Chondrocyte (in vitro differentiated cells): ENCODE data around the gene GTPBP10. TPM values are rescaled to one million over a fixed set of nuclear protein-coding genes. Genes with fewer than 3 reads are reported as not detected.
A peak's percentile ranks its signal among the peaks of the same experiment; 100 is the strongest.

ENCODE experiments used
- DNase-seq: peaks from one replicate; pipeline ENCODE4 v3.0.0; 2021; ENCODE audit warnings: mixed read lengths, low spot score
- H3K27ac Mint-ChIP-seq: one replicate; pipeline ENCODE4 v1.8.0; 2021; ENCODE audit warnings: mild to moderate bottlenecking, moderate library complexity, mixed read lengths; ENCODE audit not compliant: unreplicated experiment
- H3K27me3 Mint-ChIP-seq: 2 replicates; pipeline ENCODE4 v1.8.0; 2021; ENCODE audit warnings: low read depth, mixed read lengths
- H3K36me3 Mint-ChIP-seq: 2 replicates; pipeline ENCODE4 v1.8.0; 2021; ENCODE audit warnings: low read depth, mixed read lengths
- H3K4me1 Mint-ChIP-seq: 2 replicates; pipeline ENCODE4 v1.8.0; 2021; ENCODE audit warnings: low read depth, mild to moderate bottlenecking, mixed read lengths
- H3K4me3 Mint-ChIP-seq: one replicate; pipeline ENCODE4 v1.8.0; 2021; ENCODE audit warnings: mild to moderate bottlenecking, moderate library complexity, mixed read lengths; ENCODE audit not compliant: unreplicated experiment
- H3K9me3 Mint-ChIP-seq: 2 replicates; pipeline ENCODE4 v1.8.0; 2021; ENCODE audit warnings: low read depth, mixed read lengths
- CTCF ChIP-seq: fragments of 200-600 bp; sonication (generic); IDR thresholded peaks from 2 replicates; pipeline ENCODE4 v1.5.0; 2021; ENCODE audit warnings: antibody characterized with exemption, mild to moderate bottlenecking, moderate library complexity
- total RNA-seq: library from RNA; stranded (reverse); gene quantifications from 3 replicates; pipeline ENCODE4 v1.2.1, GENCODE V29; 2021

Gene GTPBP10
- total RNA-seq, 1 donor from 2014 or later, result 14.9 TPM

- Mint-ChIP-seq H3K36me3 (peaks cover 7% of the 10 kb centered on the region), H3K27me3 (peaks cover 2% of the 10 kb centered on the region), H3K9me3 (peaks cover 11% of the 10 kb centered on the region), H3K4me1 (peaks cover 18% of the 10 kb centered on the region), H3K27ac (no peak overlapping the region), H3K4me3 (peak overlapping the region; percentile 88)
- TF ChIP-seq CTCF, result no peak
- DNase-seq, result no peak
Observed at GRCh38 chr7:90404777-90405176, 58.3 kb downstream of the GTPBP10 start.

- Mint-ChIP-seq H3K4me3 (no peak overlapping the region), H3K36me3 (peaks cover 12% of the 10 kb centered on the region), H3K27ac (no peak overlapping the region), H3K4me1 (peaks cover 18% of the 10 kb centered on the region), H3K27me3 (no peaks in the 10 kb centered on the region), H3K9me3 (no peaks in the 10 kb centered on the region)
- TF ChIP-seq CTCF, result no peak
- no peak for DNase-seq
Observed at GRCh38 chr7:90407484-90407821, 60.9 kb downstream of the GTPBP10 start.

GRCh38 chr7:90408142-90408541 lies 61.6 kb downstream of the GTPBP10 start:
- TF ChIP-seq CTCF, result no peak
- H3K36me3 Mint-ChIP-seq, result peaks cover 18% of the 10 kb centered on the region
- no peak overlapping the region for H3K4me3 Mint-ChIP-seq
- H3K9me3 Mint-ChIP-seq, result no peaks in the 10 kb centered on the region
- no peak overlapping the region for H3K27ac Mint-ChIP-seq
- H3K27me3 Mint-ChIP-seq, result no peaks in the 10 kb centered on the region
- no peak for DNase-seq
- H3K4me1 Mint-ChIP-seq, result peaks cover 11% of the 10 kb centered on the region

GRCh38 chr7:90409667-90410066 lies 63.2 kb downstream of the GTPBP10 start:
- Mint-ChIP-seq H3K36me3 (peaks cover 19% of the 10 kb centered on the region), H3K27ac (no peak overlapping the region), H3K27me3 (no peaks in the 10 kb centered on the region), H3K9me3 (no peaks in the 10 kb centered on the region), H3K4me3 (no peak overlapping the region), H3K4me1 (peaks cover under 1% of the 10 kb centered on the region)
- TF ChIP-seq CTCF, result no peak
- no peak for DNase-seq

GRCh38 chr7:90411510-90411909 lies 65.0 kb downstream of the GTPBP10 start:
- H3K27ac Mint-ChIP-seq, result no peak overlapping the region
- H3K36me3 Mint-ChIP-seq, result peaks cover 19% of the 10 kb centered on the region
- H3K9me3 Mint-ChIP-seq, result no peaks in the 10 kb centered on the region
- H3K4me3 Mint-ChIP-seq, result no peak overlapping the region
- H3K4me1 Mint-ChIP-seq, result no peaks in the 10 kb centered on the region
- no peak for TF ChIP-seq CTCF
- no peak for DNase-seq
- no peaks in the 10 kb centered on the region for H3K27me3 Mint-ChIP-seq
